ENCODE data around the gene PLPP6. TPM values are rescaled to one million over a fixed set of nuclear protein-coding genes. Genes with fewer than 3 reads are reported as not detected.

PLPP6 gene
- total and polyA plus RNA-seq, 2 of the 13 experiments (the other 11 are each of a cell fraction or from before 2014, with no cell fraction given): 12.1 to 15.5 TPM

DNA sequence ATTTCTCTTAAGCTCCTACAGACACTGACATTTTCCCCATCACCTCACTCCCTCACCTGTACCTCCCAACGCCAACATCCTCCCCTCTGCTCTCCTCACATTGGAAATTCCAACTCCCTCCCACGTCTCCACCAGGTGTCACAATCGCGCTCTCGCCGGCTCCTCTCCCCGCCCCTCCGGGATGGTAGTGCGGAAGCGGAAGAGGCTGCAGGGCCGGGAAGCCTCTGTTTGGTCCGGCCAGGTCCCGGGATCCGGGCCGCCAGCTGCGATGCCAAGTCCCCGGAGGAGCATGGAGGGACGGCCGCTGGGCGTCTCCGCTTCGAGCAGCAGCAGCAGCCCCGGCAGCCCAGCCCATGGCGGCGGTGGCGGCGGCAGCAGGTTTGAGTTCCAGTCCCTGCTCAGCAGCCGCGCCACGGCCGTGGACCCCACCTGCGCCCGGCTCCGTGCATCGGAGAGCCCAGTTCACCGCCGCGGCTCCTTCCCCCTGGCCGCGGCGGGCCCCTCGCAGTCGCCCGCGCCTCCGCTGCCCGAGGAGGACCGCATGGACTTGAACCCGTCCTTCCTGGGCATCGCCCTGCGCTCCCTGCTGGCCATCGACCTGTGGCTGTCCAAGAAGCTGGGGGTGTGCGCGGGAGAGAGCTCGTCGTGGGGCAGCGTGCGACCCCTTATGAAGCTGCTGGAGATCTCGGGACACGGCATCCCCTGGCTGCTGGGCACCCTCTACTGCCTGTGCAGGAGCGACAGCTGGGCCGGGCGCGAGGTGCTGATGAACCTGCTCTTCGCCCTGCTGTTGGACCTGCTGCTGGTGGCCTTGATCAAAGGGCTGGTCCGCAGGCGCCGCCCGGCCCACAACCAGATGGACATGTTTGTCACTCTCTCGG, at the start of gene PLPP6 (continued):
- TF ChIP-seq HMGXB4 (CRISPR knock-in tag; IDR thresholded peaks at IDR 0.05; ENCODE audit: borderline replicate concordance in 1 of 2, low read depth in 1 of 2) (peak; percentile 85 to 96), FOXJ3 (CRISPR knock-in tag; IDR thresholded peaks at IDR 0.05; ENCODE audit: borderline replicate concordance) (no peak), HIVEP1 (CRISPR knock-in tag; IDR thresholded peaks at IDR 0.05) (no peak), PCBP1 (IDR thresholded peaks at IDR 0.05; ENCODE audit: borderline replicate concordance, low read depth, low read length) (peak; percentile 81; the same call in 1 of the 2 replicates), HDAC2 (CRISPR knock-in tag; IDR thresholded peaks at IDR 0.05) (peak; percentile 73), ZNF598 (CRISPR knock-in tag; IDR thresholded peaks at IDR 0.05; ENCODE audit: borderline replicate concordance) (peak; percentile 81), MIXL1 (CRISPR knock-in tag; IDR thresholded peaks at IDR 0.05) (peak; percentile 56; the same call in 1 of the 2 replicates), KLF16 (CRISPR knock-in tag; IDR thresholded peaks at IDR 0.05) (peak in 1 of 2 experiments; percentile 90; a peak in 2 of 4 replicates), NR1H2 (CRISPR knock-in tag; IDR thresholded peaks at IDR 0.05; ENCODE audit: borderline replicate concordance, low read depth) (peak; percentile 71; the same call in 1 of the 2 replicates), ZNF317 (CRISPR knock-in tag; IDR thresholded peaks at IDR 0.05) (no peak), ZNF629 (CRISPR knock-in tag; conservative IDR thresholded peaks at IDR 0.05) (peak; percentile 45; the same call in 1 of the 2 replicates), SP5 (CRISPR knock-in tag; IDR thresholded peaks at IDR 0.05; ENCODE audit: borderline replicate concordance, low read depth) (peak; percentile 85), SOX6 (IDR thresholded peaks at IDR 0.05) (no peak), SOX6 (CRISPR knock-in tag; IDR thresholded peaks at IDR 0.05) (peak; percentile 36; the same call in 1 of the 2 replicates), MED1 (CRISPR knock-in tag; IDR thresholded peaks at IDR 0.05) (peak; percentile 71)
- TF ChIP-seq, protein P1, sequence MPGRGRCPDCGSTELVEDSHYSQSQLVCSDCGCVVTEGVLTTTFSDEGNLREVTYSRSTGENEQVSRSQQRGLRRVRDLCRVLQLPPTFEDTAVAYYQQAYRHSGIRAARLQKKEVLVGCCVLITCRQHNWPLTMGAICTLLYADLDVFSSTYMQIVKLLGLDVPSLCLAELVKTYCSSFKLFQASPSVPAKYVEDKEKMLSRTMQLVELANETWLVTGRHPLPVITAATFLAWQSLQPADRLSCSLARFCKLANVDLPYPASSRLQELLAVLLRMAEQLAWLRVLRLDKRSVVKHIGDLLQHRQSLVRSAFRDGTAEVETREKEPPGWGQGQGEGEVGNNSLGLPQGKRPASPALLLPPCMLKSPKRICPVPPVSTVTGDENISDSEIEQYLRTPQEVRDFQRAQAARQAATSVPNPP (CRISPR knock-in tag; IDR thresholded peaks at IDR 0.05): peak; percentile 61; the same call in 1 of the 2 replicates
- TF ChIP-seq, protein P2, sequence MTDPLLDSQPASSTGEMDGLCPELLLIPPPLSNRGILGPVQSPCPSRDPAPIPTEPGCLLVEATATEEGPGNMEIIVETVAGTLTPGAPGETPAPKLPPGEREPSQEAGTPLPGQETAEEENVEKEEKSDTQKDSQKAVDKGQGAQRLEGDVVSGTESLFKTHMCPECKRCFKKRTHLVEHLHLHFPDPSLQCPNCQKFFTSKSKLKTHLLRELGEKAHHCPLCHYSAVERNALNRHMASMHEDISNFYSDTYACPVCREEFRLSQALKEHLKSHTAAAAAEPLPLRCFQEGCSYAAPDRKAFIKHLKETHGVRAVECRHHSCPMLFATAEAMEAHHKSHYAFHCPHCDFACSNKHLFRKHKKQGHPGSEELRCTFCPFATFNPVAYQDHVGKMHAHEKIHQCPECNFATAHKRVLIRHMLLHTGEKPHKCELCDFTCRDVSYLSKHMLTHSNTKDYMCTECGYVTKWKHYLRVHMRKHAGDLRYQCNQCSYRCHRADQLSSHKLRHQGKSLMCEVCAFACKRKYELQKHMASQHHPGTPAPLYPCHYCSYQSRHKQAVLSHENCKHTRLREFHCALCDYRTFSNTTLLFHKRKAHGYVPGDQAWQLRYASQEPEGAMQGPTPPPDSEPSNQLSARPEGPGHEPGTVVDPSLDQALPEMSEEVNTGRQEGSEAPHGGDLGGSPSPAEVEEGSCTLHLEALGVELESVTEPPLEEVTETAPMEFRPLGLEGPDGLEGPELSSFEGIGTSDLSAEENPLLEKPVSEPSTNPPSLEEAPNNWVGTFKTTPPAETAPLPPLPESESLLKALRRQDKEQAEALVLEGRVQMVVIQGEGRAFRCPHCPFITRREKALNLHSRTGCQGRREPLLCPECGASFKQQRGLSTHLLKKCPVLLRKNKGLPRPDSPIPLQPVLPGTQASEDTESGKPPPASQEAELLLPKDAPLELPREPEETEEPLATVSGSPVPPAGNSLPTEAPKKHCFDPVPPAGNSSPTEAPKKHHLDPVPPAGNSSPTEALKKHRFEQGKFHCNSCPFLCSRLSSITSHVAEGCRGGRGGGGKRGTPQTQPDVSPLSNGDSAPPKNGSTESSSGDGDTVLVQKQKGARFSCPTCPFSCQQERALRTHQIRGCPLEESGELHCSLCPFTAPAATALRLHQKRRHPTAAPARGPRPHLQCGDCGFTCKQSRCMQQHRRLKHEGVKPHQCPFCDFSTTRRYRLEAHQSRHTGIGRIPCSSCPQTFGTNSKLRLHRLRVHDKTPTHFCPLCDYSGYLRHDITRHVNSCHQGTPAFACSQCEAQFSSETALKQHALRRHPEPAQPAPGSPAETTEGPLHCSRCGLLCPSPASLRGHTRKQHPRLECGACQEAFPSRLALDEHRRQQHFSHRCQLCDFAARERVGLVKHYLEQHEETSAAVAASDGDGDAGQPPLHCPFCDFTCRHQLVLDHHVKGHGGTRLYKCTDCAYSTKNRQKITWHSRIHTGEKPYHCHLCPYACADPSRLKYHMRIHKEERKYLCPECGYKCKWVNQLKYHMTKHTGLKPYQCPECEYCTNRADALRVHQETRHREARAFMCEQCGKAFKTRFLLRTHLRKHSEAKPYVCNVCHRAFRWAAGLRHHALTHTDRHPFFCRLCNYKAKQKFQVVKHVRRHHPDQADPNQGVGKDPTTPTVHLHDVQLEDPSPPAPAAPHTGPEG (CRISPR knock-in tag; IDR thresholded peaks at IDR 0.05): peak; percentile 87
- TF ChIP-seq, protein P3, sequence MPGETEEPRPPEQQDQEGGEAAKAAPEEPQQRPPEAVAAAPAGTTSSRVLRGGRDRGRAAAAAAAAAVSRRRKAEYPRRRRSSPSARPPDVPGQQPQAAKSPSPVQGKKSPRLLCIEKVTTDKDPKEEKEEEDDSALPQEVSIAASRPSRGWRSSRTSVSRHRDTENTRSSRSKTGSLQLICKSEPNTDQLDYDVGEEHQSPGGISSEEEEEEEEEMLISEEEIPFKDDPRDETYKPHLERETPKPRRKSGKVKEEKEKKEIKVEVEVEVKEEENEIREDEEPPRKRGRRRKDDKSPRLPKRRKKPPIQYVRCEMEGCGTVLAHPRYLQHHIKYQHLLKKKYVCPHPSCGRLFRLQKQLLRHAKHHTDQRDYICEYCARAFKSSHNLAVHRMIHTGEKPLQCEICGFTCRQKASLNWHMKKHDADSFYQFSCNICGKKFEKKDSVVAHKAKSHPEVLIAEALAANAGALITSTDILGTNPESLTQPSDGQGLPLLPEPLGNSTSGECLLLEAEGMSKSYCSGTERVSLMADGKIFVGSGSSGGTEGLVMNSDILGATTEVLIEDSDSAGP (CRISPR knock-in tag; IDR thresholded peaks at IDR 0.05; ENCODE audit: borderline replicate concordance): peak; percentile 92

All from HepG2 (cell line).